COR-L47 (cell line): ENCODE data around the gene KBTBD12.

Source experiments
- DNase-seq: peaks from one replicate; lab custom pipeline; 2025; lab: John Stamatoyannopoulos, UW

Gene KBTBD12

GRCh38 chr3:127985655-127986225 is 70.7 kb downstream of the KBTBD12 start:
- DNase-seq: no peak

- no peak for DNase-seq
These were observed 71.8 kb downstream of the KBTBD12 start for GRCh38 chr3:127986803-127987202.

- DNase-seq: no peak
These were observed 72.4 kb downstream of the KBTBD12 start for GRCh38 chr3:127987309-127987995.

- no peak for DNase-seq
These were observed 73.9 kb downstream of the KBTBD12 start for GRCh38 chr3:127988770-127989557.

- no peak for DNase-seq
These were observed 75.0 kb downstream of the KBTBD12 start for GRCh38 chr3:127990051-127990450.

- no peak for DNase-seq
These were observed 75.4 kb downstream of the KBTBD12 start for GRCh38 chr3:127990461-127990860.

GRCh38 chr3:127991251-127991650 is 76.2 kb downstream of the KBTBD12 start:
- no peak for DNase-seq

GRCh38 chr3:127991681-127992080 is 76.6 kb downstream of the KBTBD12 start:
- no peak for DNase-seq

GRCh38 chr3:127992127-127992526 is 77.1 kb downstream of the KBTBD12 start:
- no peak for DNase-seq

GRCh38 chr3:127994011-127994410 is 79.0 kb downstream of the KBTBD12 start:
- no peak for DNase-seq

GRCh38 chr3:127997016-127997415 is 82.0 kb downstream of the KBTBD12 start:
- no peak for DNase-seq

- peak; percentile 13 for DNase-seq
These were observed 82.9 kb downstream of the KBTBD12 start for GRCh38 chr3:127997961-127998360.

GRCh38 chr3:127998596-127998995 is 83.6 kb downstream of the KBTBD12 start:
- DNase-seq: no peak

- DNase-seq: no peak
These were observed 84.6 kb downstream of the KBTBD12 start for GRCh38 chr3:127999509-128000106.

- DNase-seq: no peak
These were observed 86.5 kb downstream of the KBTBD12 start for GRCh38 chr3:128001576-128001975.

- DNase-seq: no peak
These were observed 89.6 kb downstream of the KBTBD12 start for GRCh38 chr3:128004661-128005060.

- DNase-seq: no peak
These were observed 91.3 kb downstream of the KBTBD12 start for GRCh38 chr3:128006061-128007032.

GRCh38 chr3:128007033-128007424 is 92.0 kb downstream of the KBTBD12 start:
- no peak for DNase-seq

GRCh38 chr3:128009952-128010846 is 95.2 kb downstream of the KBTBD12 start:
- DNase-seq: no peak

- DNase-seq: peak; percentile 71
These were observed 96.1 kb downstream of the KBTBD12 start for GRCh38 chr3:128011140-128011539.
